ENCODE results near the gene CDH24.
A peak's percentile ranks its signal among the peaks of the same experiment; 100 is the strongest.
"Not testable (repeated sequence)": the region's sequence is repeated elsewhere in the genome, so short reads cannot be mapped to it uniquely, and the experiment has no call there.

The CDH24 gene

GRCh38 chr14:23013054-23013748, 44.1 kb downstream of the CDH24 start:
- H3K27ac Mint-ChIP-seq: no peak overlapping the region
- DNase-seq: no peak
- H3K9me3 Mint-ChIP-seq: no peaks in the 10 kb centered on the region
- H3K27me3 Mint-ChIP-seq: no peaks in the 10 kb centered on the region
- peaks cover 30% of the 10 kb centered on the region for H3K4me1 Mint-ChIP-seq (ENCODE audit: low read depth)
- H3K4me3 Mint-ChIP-seq: no peak overlapping the region
- H3K36me3 Mint-ChIP-seq (ENCODE audit: low read depth): peaks cover 2% of the 10 kb centered on the region

- H3K4me3 Mint-ChIP-seq: peak within 1 kb of the TSS; percentile 86
- H3K4me1 Mint-ChIP-seq (ENCODE audit: low read depth): peaks cover 50% of the 10 kb centered on the region
- no peaks in the 10 kb centered on the region for H3K27me3 Mint-ChIP-seq
- H3K27ac Mint-ChIP-seq: peak within 1 kb of the TSS; percentile 97
- peaks cover 7% of the 10 kb centered on the region for H3K36me3 Mint-ChIP-seq (ENCODE audit: low read depth)
- no peaks in the 10 kb centered on the region for H3K9me3 Mint-ChIP-seq
- peak; percentile 86 for DNase-seq
These were observed 47.2 kb downstream of the CDH24 start, which contains the start of gene C14orf93 for GRCh38 chr14:23009939-23010726. TSS of gene C14orf93 (minus strand) at chr14:23010143. CDS start at chr14:22999023, 11,120 bp downstream.

GRCh38 chr14:23009483-23009938, 47.8 kb downstream of the CDH24 start:
- peak overlapping the region; percentile 95 for H3K27ac Mint-ChIP-seq
- H3K27me3 Mint-ChIP-seq: no peaks in the 10 kb centered on the region
- DNase-seq: no peak
- H3K9me3 Mint-ChIP-seq: no peaks in the 10 kb centered on the region
- peak overlapping the region; percentile 86 for H3K4me3 Mint-ChIP-seq
- H3K36me3 Mint-ChIP-seq (ENCODE audit: low read depth): peaks cover 7% of the 10 kb centered on the region
- peaks cover 53% of the 10 kb centered on the region for H3K4me1 Mint-ChIP-seq (ENCODE audit: low read depth)

GRCh38 chr14:23008831-23009230, 48.5 kb downstream of the CDH24 start:
- Mint-ChIP-seq H3K4me3 (peak overlapping the region; percentile 86), H3K9me3 (no peaks in the 10 kb centered on the region), H3K4me1 (ENCODE audit: low read depth) (peaks cover 53% of the 10 kb centered on the region), H3K36me3 (ENCODE audit: low read depth) (peaks cover 7% of the 10 kb centered on the region), H3K27me3 (no peaks in the 10 kb centered on the region), H3K27ac (peak overlapping the region; percentile 33)
- no peak for DNase-seq

- DNase-seq: peak; percentile 96
- Mint-ChIP-seq H3K27me3 (no peaks in the 10 kb centered on the region), H3K27ac (peak overlapping the region; percentile 96), H3K4me3 (peak overlapping the region; percentile 88), H3K4me1 (ENCODE audit: low read depth) (peaks cover 53% of the 10 kb centered on the region), H3K36me3 (ENCODE audit: low read depth) (peaks cover 7% of the 10 kb centered on the region), H3K9me3 (no peaks in the 10 kb centered on the region)
These were observed 50.5 kb downstream of the CDH24 start for GRCh38 chr14:23006544-23007419.

GRCh38 chr14:23006188-23006534, 51.2 kb downstream of the CDH24 start:
- no peak for DNase-seq
- Mint-ChIP-seq H3K27me3 (no peaks in the 10 kb centered on the region), H3K27ac (peak overlapping the region; percentile 96), H3K4me1 (ENCODE audit: low read depth) (peaks cover 51% of the 10 kb centered on the region), H3K4me3 (peak overlapping the region; percentile 88), H3K36me3 (ENCODE audit: low read depth) (peaks cover 7% of the 10 kb centered on the region), H3K9me3 (no peaks in the 10 kb centered on the region)

GRCh38 chr14:23005451-23006187, 51.7 kb downstream of the CDH24 start:
- no peak for DNase-seq
- H3K9me3 Mint-ChIP-seq: no peaks in the 10 kb centered on the region
- H3K36me3 Mint-ChIP-seq (ENCODE audit: low read depth): peaks cover 7% of the 10 kb centered on the region
- H3K4me3 Mint-ChIP-seq: peak overlapping the region; percentile 88
- no peaks in the 10 kb centered on the region for H3K27me3 Mint-ChIP-seq
- H3K4me1 Mint-ChIP-seq (ENCODE audit: low read depth): peaks cover 56% of the 10 kb centered on the region
- H3K27ac Mint-ChIP-seq: peak overlapping the region; percentile 96

GRCh38 chr14:23004274-23004673, 53.0 kb downstream of the CDH24 start:
- H3K27ac Mint-ChIP-seq; H3K36me3 Mint-ChIP-seq (ENCODE audit: low read depth); H3K27me3 Mint-ChIP-seq; DNase-seq; H3K4me3 Mint-ChIP-seq; H3K9me3 Mint-ChIP-seq: not testable (repeated sequence)
- peaks cover 45% of the 10 kb centered on the region for H3K4me1 Mint-ChIP-seq (ENCODE audit: low read depth)

- peaks cover 5% of the 10 kb centered on the region for H3K36me3 Mint-ChIP-seq (ENCODE audit: low read depth)
- peaks cover 29% of the 10 kb centered on the region for H3K4me1 Mint-ChIP-seq (ENCODE audit: low read depth)
- no peaks in the 10 kb centered on the region for H3K27me3 Mint-ChIP-seq
- no peak overlapping the region for H3K27ac Mint-ChIP-seq
- no peak for DNase-seq
- H3K9me3 Mint-ChIP-seq: no peaks in the 10 kb centered on the region
- H3K4me3 Mint-ChIP-seq: no peak overlapping the region
These were observed 54.7 kb downstream of the CDH24 start for GRCh38 chr14:23002592-23002991.

GRCh38 chr14:23000860-23001259, 56.5 kb downstream of the CDH24 start:
- Mint-ChIP-seq H3K4me3 (no peak overlapping the region), H3K4me1 (ENCODE audit: low read depth) (peaks cover 12% of the 10 kb centered on the region), H3K9me3 (no peaks in the 10 kb centered on the region)

GRCh38 chr14:22998329-22999012, 58.8 kb downstream of the CDH24 start:
- Mint-ChIP-seq H3K4me3 (no peak overlapping the region), H3K9me3 (no peaks in the 10 kb centered on the region), H3K36me3 (ENCODE audit: low read depth) (no peaks in the 10 kb centered on the region), H3K27ac (no peak overlapping the region), H3K27me3 (no peaks in the 10 kb centered on the region), H3K4me1 (ENCODE audit: low read depth) (peaks cover 7% of the 10 kb centered on the region)
- DNase-seq: peak; percentile 15

More at GRCh38 chr14:23000860-23001259, 56.5 kb downstream of the CDH24 start:
- DNase-seq: no peak
- Mint-ChIP-seq H3K27ac (no peak overlapping the region), H3K27me3 (no peaks in the 10 kb centered on the region), H3K36me3 (ENCODE audit: low read depth) (no peaks in the 10 kb centered on the region)

GRCh38 chr14:22997676-22998323, 59.5 kb downstream of the CDH24 start:
- no peak overlapping the region for H3K4me3 Mint-ChIP-seq
- peaks cover 7% of the 10 kb centered on the region for H3K4me1 Mint-ChIP-seq (ENCODE audit: low read depth)
- H3K9me3 Mint-ChIP-seq: no peaks in the 10 kb centered on the region
- H3K36me3 Mint-ChIP-seq (ENCODE audit: low read depth): peaks cover 3% of the 10 kb centered on the region
- H3K27ac Mint-ChIP-seq: no peak overlapping the region
- no peaks in the 10 kb centered on the region for H3K27me3 Mint-ChIP-seq
- no peak for DNase-seq

Data from activated T-cell treated with anti-CD3 and anti-CD28 coated beads, Interleukin-2, amount 50 U/mL, for 24 hours (primary cell).